Astrocyte (in vitro differentiated cells and primary cell): ENCODE measurements around the gene EMP2. TPM values are rescaled to one million over a fixed set of nuclear protein-coding genes. Genes with fewer than 3 reads are reported as not detected.

Experiments
- DNase-seq: peaks from one replicate; pipeline ENCODE4 v3.0.0-alpha.2; 2010; ENCODE audit warnings: low read depth
- FAIRE-seq: peaks from 2 replicates; lab custom pipeline; 2011; peaks lifted over from hg19 to GRCh38; lab: Jason Lieb, UNC
- H2AFZ ChIP-seq: 2 replicates; pipeline ENCODE4 v1.6.0; 2012; ENCODE audit warnings: low read depth, low read length, inconsistent platforms
- H3K27ac ChIP-seq: 2 replicates; pipeline ENCODE4 v1.5.1; 2011; ENCODE audit warnings: low read depth, low read length, inconsistent platforms
- H3K27me3 ChIP-seq: 2 replicates; pipeline ENCODE4 v1.6.0; 2011; ENCODE audit warnings: low read length, inconsistent platforms; ENCODE audit not compliant: insufficient read depth
- H3K36me3 ChIP-seq: 2 replicates; pipeline ENCODE4 v1.5.1; 2011; ENCODE audit warnings: low read length, inconsistent platforms; ENCODE audit not compliant: insufficient read depth
- H3K4me1 ChIP-seq: 2 replicates; pipeline ENCODE4 v1.5.1; 2011; ENCODE audit warnings: low read length, inconsistent platforms; ENCODE audit not compliant: insufficient read depth
- H3K4me2 ChIP-seq: 2 replicates; pipeline ENCODE4 v1.6.0; 2012; ENCODE audit warnings: low read length, inconsistent platforms
- H3K4me3 ChIP-seq: 2 replicates; pipeline ENCODE4 v1.5.1; 2011; ENCODE audit warnings: low read depth, mild to moderate bottlenecking, low read length, inconsistent platforms; ENCODE audit not compliant: insufficient read depth
- H3K79me2 ChIP-seq: 2 replicates; pipeline ENCODE4 v1.6.0; 2012; ENCODE audit warnings: mild to moderate bottlenecking, low read length, inconsistent platforms; ENCODE audit not compliant: insufficient read depth
- H3K9ac ChIP-seq: 2 replicates; pipeline ENCODE4 v1.6.0; 2012; ENCODE audit warnings: mild to moderate bottlenecking, low read length, inconsistent platforms
- H3K9me3 ChIP-seq: 2 replicates; pipeline ENCODE4 v1.5.1; 2012; ENCODE audit warnings: low read depth, mild to moderate bottlenecking, low read length, inconsistent platforms; ENCODE audit not compliant: insufficient read depth
- H4K20me1 ChIP-seq: 2 replicates; pipeline ENCODE4 v1.6.0; 2012; ENCODE audit warnings: low read length, inconsistent platforms; ENCODE audit not compliant: insufficient read depth
- H3K27ac Mint-ChIP-seq: one replicate; pipeline ENCODE4 v1.8.0; 2021; ENCODE audit warnings: mild to moderate bottlenecking, mixed read lengths; ENCODE audit not compliant: unreplicated experiment
- H3K27me3 Mint-ChIP-seq: one replicate; pipeline ENCODE4 v1.8.0; 2021; ENCODE audit warnings: low read depth, mixed read lengths; ENCODE audit not compliant: unreplicated experiment
- H3K36me3 Mint-ChIP-seq: one replicate; pipeline ENCODE4 v1.8.0; 2021; ENCODE audit warnings: low read depth, mixed read lengths; ENCODE audit not compliant: unreplicated experiment
- H3K4me1 Mint-ChIP-seq: one replicate; pipeline ENCODE4 v1.8.0; 2021; ENCODE audit warnings: low read depth, mixed read lengths; ENCODE audit not compliant: unreplicated experiment
- H3K4me3 Mint-ChIP-seq: one replicate; pipeline ENCODE4 v1.8.0; 2021; ENCODE audit warnings: mild to moderate bottlenecking, moderate library complexity, mixed read lengths; ENCODE audit not compliant: unreplicated experiment
- H3K9me3 Mint-ChIP-seq: one replicate; pipeline ENCODE4 v1.8.0; 2021; ENCODE audit warnings: mild to moderate bottlenecking, mixed read lengths; ENCODE audit not compliant: unreplicated experiment
- CTCF ChIP-seq: IDR thresholded peaks from 2 replicates; pipeline ENCODE4 v1.5.1; 2011; ENCODE audit warnings: low read depth, mild to moderate bottlenecking, inconsistent platforms, low read length, moderate library complexity; ENCODE audit not compliant: insufficient read depth
- EZH2 ChIP-seq: IDR thresholded peaks from 2 replicates; pipeline ENCODE4 v1.6.1; 2012; ENCODE audit warnings: mild to moderate bottlenecking, low read length, inconsistent platforms; ENCODE audit not compliant: insufficient read depth
- total RNA-seq: library from RNA; stranded (reverse); gene quantifications from 2 replicates; pipeline ENCODE4 v1.2.1, GENCODE V29; 2021

EMP2 gene
- total RNA-seq, 1 donor from 2014 or later, result 1.7 TPM

- Histone ChIP-seq H3K4me2 (no peak overlapping the region), H3K27ac (no peak overlapping the region), H3K4me1 (peaks cover 2% of the 10 kb centered on the region), H3K79me2 (peaks cover 8% of the 10 kb centered on the region), H2AFZ (no peak overlapping the region), H3K9me3 (peaks cover 4% of the 10 kb centered on the region), H3K27me3 (no peaks in the 10 kb centered on the region), H3K9ac (no peak overlapping the region), H3K36me3 (no peaks in the 10 kb centered on the region), H4K20me1 (peaks cover 3% of the 10 kb centered on the region), H3K4me3 (no peak overlapping the region)
- Mint-ChIP-seq H3K9me3 (peaks cover 23% of the 10 kb centered on the region), H3K4me1 (no peaks in the 10 kb centered on the region), H3K27me3 (peaks cover 2% of the 10 kb centered on the region), H3K27ac (no peak overlapping the region), H3K36me3 (peaks cover 3% of the 10 kb centered on the region), H3K4me3 (no peak overlapping the region)
- DNase-seq, result no peak
- FAIRE-seq, result no peak
- TF ChIP-seq CTCF, result no peak
Observed at GRCh38 chr16:10564591-10564990, 15.8 kb downstream of the EMP2 start.

- Histone ChIP-seq H4K20me1 (no peaks in the 10 kb centered on the region), H3K9ac (no peak overlapping the region), H3K4me3 (no peak overlapping the region), H2AFZ (no peak overlapping the region), H3K4me2 (no peak overlapping the region), H3K4me1 (peaks cover 12% of the 10 kb centered on the region), H3K27ac (no peak overlapping the region), H3K9me3 (peaks cover 4% of the 10 kb centered on the region), H3K79me2 (peaks cover 8% of the 10 kb centered on the region), H3K27me3 (no peaks in the 10 kb centered on the region), H3K36me3 (no peaks in the 10 kb centered on the region)
- no peaks in the 10 kb centered on the region for H3K4me1 Mint-ChIP-seq
- TF ChIP-seq CTCF (no peak), EZH2 (no peak)
- H3K27me3 Mint-ChIP-seq, result peaks cover 6% of the 10 kb centered on the region
- H3K4me3 Mint-ChIP-seq, result no peak overlapping the region
- peaks cover 23% of the 10 kb centered on the region for H3K9me3 Mint-ChIP-seq
- no peak for DNase-seq
- H3K27ac Mint-ChIP-seq, result no peak overlapping the region
- FAIRE-seq, result no peak
- H3K36me3 Mint-ChIP-seq, result peaks cover 3% of the 10 kb centered on the region
Observed at GRCh38 chr16:10562361-10562899, 18.0 kb downstream of the EMP2 start.

GRCh38 chr16:10561425-10561824 lies 19.0 kb downstream of the EMP2 start:
- Mint-ChIP-seq H3K4me3 (no peak overlapping the region), H3K36me3 (peaks cover 3% of the 10 kb centered on the region), H3K27me3 (peaks cover 6% of the 10 kb centered on the region), H3K9me3 (peaks cover 23% of the 10 kb centered on the region), H3K4me1 (no peaks in the 10 kb centered on the region), H3K27ac (no peak overlapping the region)
- FAIRE-seq, result no peak
- Histone ChIP-seq H3K27me3 (no peaks in the 10 kb centered on the region), H3K4me3 (no peak overlapping the region), H4K20me1 (no peaks in the 10 kb centered on the region), H3K4me1 (peaks cover 12% of the 10 kb centered on the region), H3K9me3 (peaks cover 4% of the 10 kb centered on the region), H3K9ac (no peak overlapping the region), H3K4me2 (no peak overlapping the region), H3K36me3 (no peaks in the 10 kb centered on the region), H2AFZ (no peak overlapping the region), H3K27ac (no peak overlapping the region), H3K79me2 (no peaks in the 10 kb centered on the region)
- TF ChIP-seq CTCF, result no peak
- DNase-seq, result no peak
